HUES64 (cell line): ENCODE results near the gene MTRR. TPM values are rescaled to one million over a fixed set of nuclear protein-coding genes. Genes with fewer than 3 reads are reported as not detected.

Experiments
- H3K27ac ChIP-seq: 2 replicates; pipeline ENCODE4 v1.7.0; 2013; ENCODE audit warnings: low read depth, low read length, inconsistent platforms
- H3K27me3 ChIP-seq: 2 replicates; pipeline ENCODE4 v1.6.1; 2013; ENCODE audit warnings: mild to moderate bottlenecking, low read length; ENCODE audit not compliant: insufficient read depth
- H3K36me3 ChIP-seq: 2 replicates; pipeline ENCODE4 v1.6.1; 2013; ENCODE audit warnings: mild to moderate bottlenecking, low read length; ENCODE audit not compliant: insufficient read depth
- H3K4me1 ChIP-seq: 2 replicates; pipeline ENCODE4 v1.6.1; 2013; ENCODE audit warnings: mild to moderate bottlenecking, low read length, moderate library complexity; ENCODE audit not compliant: insufficient read depth
- H3K4me3 ChIP-seq: 2 replicates; pipeline ENCODE4 v1.5.1; 2013; ENCODE audit warnings: mild to moderate bottlenecking, low read length, moderate library complexity
- H3K9ac ChIP-seq: 2 replicates; pipeline ENCODE4 v1.6.1; 2013; ENCODE audit warnings: mild to moderate bottlenecking, low read depth, low read length
- H3K9me3 ChIP-seq: 2 replicates; pipeline ENCODE4 v1.6.1; 2013; ENCODE audit warnings: low read depth, low read length; ENCODE audit not compliant: insufficient read depth
- WGBS: fragments of 150-250, 120-280 bp; methylation state at CpG from one replicate; pipeline ENCODE4 v1.1.7; 2013; ENCODE audit warnings: missing lambda C conversion rate; 5-methylcytosine and 5-hydroxymethylcytosine counted together
- polyA plus RNA-seq, 2 experiments: library from polyadenylated mRNA; stranded (reverse); fragments of 50-300 nt; gene quantifications; one replicate each; pipeline ENCODE4 v1.2.3, GENCODE V29; 2013

Gene MTRR
- polyA plus RNA-seq (2013, experiment 1 of 2): 28.3 TPM
- polyA plus RNA-seq (2013, experiment 2 of 2): 27.8 TPM

- peak within 1 kb of the TSS; percentile 74 for H3K4me3 ChIP-seq
- H3K4me1 ChIP-seq: peaks cover 9% of the 10 kb centered on the region; the same call in 1 of the 2 replicates
- peak within 1 kb of the TSS; percentile 75 for H3K9ac ChIP-seq
- H3K27ac ChIP-seq: no peak within 1 kb of the TSS
- WGBS: under 1% methylated on average over 83 of the region's 83 CpGs
- H3K9me3 ChIP-seq: no peaks in the 10 kb centered on the region
- H3K27me3 ChIP-seq: no peaks in the 10 kb centered on the region
- peaks cover 43% of the 10 kb centered on the region for H3K36me3 ChIP-seq
Observed at GRCh38 chr5:7868773-7869473, at the start of gene MTRR, which contains the start of gene FASTKD3. TSS of gene MTRR (plus strand) at chr5:7869148. CDS start at chr5:7870795, 1,647 bp downstream. TSS of gene FASTKD3 (minus strand) at chr5:7869031. CDS start at chr5:7868083, 948 bp downstream.

- Histone ChIP-seq H3K9ac (no peak overlapping the region), H3K9me3 (no peaks in the 10 kb centered on the region), H3K27me3 (no peaks in the 10 kb centered on the region), H3K27ac (no peak overlapping the region), H3K4me3 (no peak overlapping the region), H3K4me1 (no peaks in the 10 kb centered on the region), H3K36me3 (peaks cover 58% of the 10 kb centered on the region)
- 80% methylated on average over 3 of the region's 3 CpGs for WGBS
Observed at GRCh38 chr5:7822449-7822848, 46.5 kb upstream of the MTRR start.

DNA sequence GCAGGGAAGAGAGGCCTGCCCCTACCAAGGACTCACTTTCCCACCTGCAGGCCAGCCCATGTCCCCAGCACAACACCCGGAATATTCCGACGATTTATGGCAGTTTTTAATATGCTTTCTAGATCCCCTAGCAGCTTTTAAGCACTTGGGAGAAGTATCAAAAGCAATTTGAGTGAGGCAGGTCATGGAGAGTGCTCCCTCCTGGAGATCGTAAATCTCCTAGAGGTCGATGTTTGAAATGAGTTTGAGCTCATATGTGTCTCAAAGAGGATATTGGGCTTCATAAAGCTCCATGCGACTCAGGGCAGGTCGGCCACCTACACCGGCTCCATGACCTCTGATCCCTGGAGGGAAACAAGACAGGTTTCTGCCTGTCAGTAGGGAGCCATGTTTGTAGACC, 45.4 kb upstream of the MTRR start:
- Histone ChIP-seq H3K36me3 (peaks cover 58% of the 10 kb centered on the region), H3K9ac (no peak overlapping the region), H3K27ac (no peak overlapping the region), H3K4me1 (no peaks in the 10 kb centered on the region), H3K4me3 (no peak overlapping the region), H3K27me3 (no peaks in the 10 kb centered on the region), H3K9me3 (no peaks in the 10 kb centered on the region)
- WGBS: 89% methylated on average over 8 of the region's 8 CpGs

- Histone ChIP-seq H3K4me1 (no peaks in the 10 kb centered on the region), H3K9me3 (no peaks in the 10 kb centered on the region), H3K36me3 (peaks cover 44% of the 10 kb centered on the region), H3K27ac (no peak overlapping the region), H3K4me3 (no peak overlapping the region), H3K9ac (no peak overlapping the region), H3K27me3 (no peaks in the 10 kb centered on the region)
- WGBS: 97% methylated on average over 18 of the region's 18 CpGs
Observed at GRCh38 chr5:7824995-7825394, 44.0 kb upstream of the MTRR start.

- H3K4me3 ChIP-seq: no peak overlapping the region
- H3K4me1 ChIP-seq: no peaks in the 10 kb centered on the region
- H3K9ac ChIP-seq: no peak overlapping the region
- H3K27ac ChIP-seq: no peak overlapping the region
- no peaks in the 10 kb centered on the region for H3K27me3 ChIP-seq
- WGBS: 95% methylated on average over 11 of the region's 11 CpGs
- H3K9me3 ChIP-seq: no peaks in the 10 kb centered on the region
- peaks cover 41% of the 10 kb centered on the region for H3K36me3 ChIP-seq
Observed at GRCh38 chr5:7825630-7826029, 43.3 kb upstream of the MTRR start.

GRCh38 chr5:7827610-7828009, 41.3 kb upstream of the MTRR start:
- Histone ChIP-seq H3K4me3 (no peak overlapping the region), H3K9me3 (no peaks in the 10 kb centered on the region), H3K9ac (no peak overlapping the region), H3K27ac (no peak overlapping the region), H3K4me1 (no peaks in the 10 kb centered on the region), H3K36me3 (peaks cover 24% of the 10 kb centered on the region), H3K27me3 (no peaks in the 10 kb centered on the region)
- 96% methylated on average over 6 of the region's 6 CpGs for WGBS

DNA sequence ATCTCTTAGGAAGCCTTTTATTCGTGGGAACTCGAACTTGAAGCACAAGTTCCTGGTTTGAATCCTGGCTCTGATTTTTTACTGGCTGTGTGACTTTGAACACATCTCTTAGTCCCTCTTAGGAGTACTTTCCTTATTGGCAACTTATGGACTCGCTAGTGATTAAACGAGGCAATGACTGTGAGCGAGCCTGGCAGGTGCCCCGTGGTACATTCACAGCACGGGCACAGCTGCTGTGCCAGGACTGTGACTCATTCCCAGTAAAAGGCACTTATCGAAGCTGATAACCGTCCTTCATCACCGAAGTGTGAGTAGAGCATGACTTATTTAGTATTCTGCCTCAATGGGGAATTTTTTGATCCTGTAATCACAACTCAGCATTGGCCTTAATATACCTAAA, 40.7 kb upstream of the MTRR start:
- Histone ChIP-seq H3K27ac (no peak overlapping the region), H3K4me3 (no peak overlapping the region), H3K4me1 (no peaks in the 10 kb centered on the region), H3K9me3 (no peaks in the 10 kb centered on the region), H3K27me3 (no peaks in the 10 kb centered on the region), H3K36me3 (peaks cover 18% of the 10 kb centered on the region), H3K9ac (no peak overlapping the region)
- WGBS: 93% methylated on average over 10 of the region's 10 CpGs

DNA sequence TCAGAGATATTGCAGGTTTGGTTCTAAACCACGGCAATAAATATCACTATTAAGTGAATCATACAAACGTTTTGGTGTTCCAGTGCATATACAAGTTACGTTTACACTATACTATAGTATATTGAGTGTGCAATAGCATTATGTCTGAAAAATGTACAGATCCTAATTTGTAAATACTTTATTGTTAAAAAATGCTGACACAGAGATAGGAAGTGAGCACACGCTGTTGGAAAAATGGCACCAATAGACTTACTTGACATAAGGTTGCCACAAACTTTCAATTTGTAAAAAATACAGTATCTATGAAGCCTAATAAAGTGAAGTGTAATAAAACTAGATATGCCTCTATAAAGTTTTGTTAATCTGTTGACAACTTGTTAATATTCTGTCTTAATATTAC, 34.0 kb upstream of the MTRR start:
- no peaks in the 10 kb centered on the region for H3K9me3 ChIP-seq
- no peak overlapping the region for H3K27ac ChIP-seq
- H3K4me3 ChIP-seq: no peak overlapping the region
- WGBS: 96% methylated on average over 2 of the region's 4 CpGs
- no peaks in the 10 kb centered on the region for H3K4me1 ChIP-seq
- H3K9ac ChIP-seq: no peak overlapping the region
- no peaks in the 10 kb centered on the region for H3K36me3 ChIP-seq
- H3K27me3 ChIP-seq: no peaks in the 10 kb centered on the region

GRCh38 chr5:7837403-7837802, 31.5 kb upstream of the MTRR start:
- 84% methylated on average over 3 of the region's 3 CpGs for WGBS
- Histone ChIP-seq H3K36me3 (no peaks in the 10 kb centered on the region), H3K4me1 (no peaks in the 10 kb centered on the region), H3K27ac (no peak overlapping the region), H3K4me3 (no peak overlapping the region), H3K9me3 (no peaks in the 10 kb centered on the region), H3K27me3 (no peaks in the 10 kb centered on the region), H3K9ac (no peak overlapping the region)

DNA sequence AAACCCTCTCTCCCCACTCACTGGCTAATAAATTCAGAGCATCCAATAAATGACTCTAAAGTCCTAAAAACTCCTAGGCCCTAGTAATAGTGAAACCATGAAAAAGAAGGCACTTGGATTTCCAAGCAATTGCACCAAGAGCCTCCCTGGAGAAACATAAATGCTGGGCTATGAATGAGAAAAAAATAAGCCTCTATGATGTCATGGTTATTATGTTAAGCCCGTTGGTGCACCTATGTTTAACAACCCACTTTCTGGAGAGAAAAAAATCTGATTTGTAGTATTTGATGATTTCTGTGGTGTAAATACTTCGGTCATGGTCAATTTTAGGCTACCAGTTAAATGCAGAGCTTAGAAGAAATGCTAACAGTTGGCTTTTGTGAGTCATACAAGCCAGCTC, 26.4 kb upstream of the MTRR start:
- Histone ChIP-seq H3K27ac (no peak overlapping the region), H3K9me3 (no peaks in the 10 kb centered on the region), H3K9ac (no peak overlapping the region), H3K36me3 (no peaks in the 10 kb centered on the region), H3K4me3 (no peak overlapping the region), H3K27me3 (no peaks in the 10 kb centered on the region), H3K4me1 (no peaks in the 10 kb centered on the region)
- WGBS: 79% methylated on average over 2 of the region's 2 CpGs

DNA sequence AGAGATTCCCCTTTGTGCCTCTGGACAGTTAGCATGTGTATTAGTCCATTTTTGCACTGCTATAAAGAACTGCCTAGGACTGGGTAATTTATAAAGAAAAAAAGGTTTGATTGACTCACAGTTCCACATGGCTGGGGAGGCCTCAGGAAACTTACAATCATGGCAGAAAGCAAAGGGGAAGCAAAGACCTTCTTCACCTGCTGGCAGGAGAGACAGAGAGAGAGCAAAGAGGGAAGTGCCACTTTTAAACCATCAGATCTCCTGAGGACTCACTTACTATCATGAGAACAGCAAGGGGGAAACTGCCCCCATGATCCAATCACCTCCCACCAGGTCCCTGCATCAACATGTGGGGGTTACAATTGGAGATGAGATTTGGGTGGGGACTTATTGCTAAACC, 24.0 kb upstream of the MTRR start:
- H3K4me3 ChIP-seq: no peak overlapping the region
- H3K9me3 ChIP-seq: no peaks in the 10 kb centered on the region
- no peaks in the 10 kb centered on the region for H3K36me3 ChIP-seq
- H3K27ac ChIP-seq: no peak overlapping the region
- H3K27me3 ChIP-seq: peaks cover 16% of the 10 kb centered on the region
- H3K9ac ChIP-seq: no peak overlapping the region
- H3K4me1 ChIP-seq: peaks cover 4% of the 10 kb centered on the region; the same call in 1 of the 2 replicates

DNA sequence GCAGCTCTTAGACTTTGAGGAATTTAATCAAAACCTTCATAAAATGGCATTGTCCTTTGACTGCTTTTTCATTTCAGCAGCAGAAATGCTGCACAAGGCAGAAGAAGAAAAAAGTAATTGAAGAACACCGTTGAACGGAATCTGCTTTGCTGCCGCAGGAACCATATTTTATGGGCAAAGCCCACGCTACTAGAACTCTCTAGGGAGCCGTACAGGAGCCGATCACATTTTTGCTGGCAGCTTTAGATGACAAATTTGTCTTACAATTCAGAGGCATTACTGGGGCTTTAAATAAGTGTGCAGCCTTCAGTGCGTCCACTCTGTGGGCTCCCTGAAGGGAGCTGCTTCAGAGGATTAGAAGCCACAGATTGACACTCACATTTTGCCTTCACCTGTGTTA, 23.4 kb upstream of the MTRR start:
- 94% methylated on average over 7 of the region's 7 CpGs for WGBS
- Histone ChIP-seq H3K9ac (no peak overlapping the region), H3K4me3 (no peak overlapping the region), H3K27me3 (peaks cover 16% of the 10 kb centered on the region), H3K36me3 (no peaks in the 10 kb centered on the region), H3K27ac (no peak overlapping the region), H3K4me1 (peaks cover 4% of the 10 kb centered on the region; the same call in 1 of the 2 replicates), H3K9me3 (no peaks in the 10 kb centered on the region)
